Measurements from ENCODE around the gene CRHR1. TPM values are rescaled to one million over a fixed set of nuclear protein-coding genes. Genes with fewer than 3 reads are reported as not detected.

The CRHR1 gene
- total and polyA plus RNA-seq, 10 of the 15 experiments (the other 5 are each of a cell fraction or from before 2014, with no cell fraction given) = 0.08 TPM; not detected in 9

- no peak for ATAC-seq
- TF ChIP-seq GATAD2B (conservative IDR thresholded peaks at IDR 0.05; ENCODE audit: low read depth) (no peak), PAX5 (IDR thresholded peaks at IDR 0.05; ENCODE audit: borderline replicate concordance, low read depth, low read length) (no peak), LARP7 (IDR thresholded peaks at IDR 0.05) (no peak), SUPT20H (IDR thresholded peaks at IDR 0.05; ENCODE audit: borderline replicate concordance, control insufficient read depth, low read depth, low read length) (no peak), KLF5 (IDR thresholded peaks at IDR 0.05; ENCODE audit: partially characterized antibody) (no peak), TCF12 (IDR thresholded peaks at IDR 0.05; ENCODE audit: low read depth, low read length) (no peak), ZBTB33 (IDR thresholded peaks at IDR 0.05) (no peak), E2F8 (IDR thresholded peaks at IDR 0.05; ENCODE audit: low read depth, partially characterized antibody) (no peak), YY1 (IDR thresholded peaks at IDR 0.05; ENCODE audit: low read depth, low read length) (no peak), BCL11A (IDR thresholded peaks at IDR 0.05; ENCODE audit: low read depth, low read length) (no peak), SMC3 (IDR thresholded peaks at IDR 0.05; ENCODE audit: borderline replicate concordance, low read length) (no peak)
- TF ChIP-seq, protein P1, sequence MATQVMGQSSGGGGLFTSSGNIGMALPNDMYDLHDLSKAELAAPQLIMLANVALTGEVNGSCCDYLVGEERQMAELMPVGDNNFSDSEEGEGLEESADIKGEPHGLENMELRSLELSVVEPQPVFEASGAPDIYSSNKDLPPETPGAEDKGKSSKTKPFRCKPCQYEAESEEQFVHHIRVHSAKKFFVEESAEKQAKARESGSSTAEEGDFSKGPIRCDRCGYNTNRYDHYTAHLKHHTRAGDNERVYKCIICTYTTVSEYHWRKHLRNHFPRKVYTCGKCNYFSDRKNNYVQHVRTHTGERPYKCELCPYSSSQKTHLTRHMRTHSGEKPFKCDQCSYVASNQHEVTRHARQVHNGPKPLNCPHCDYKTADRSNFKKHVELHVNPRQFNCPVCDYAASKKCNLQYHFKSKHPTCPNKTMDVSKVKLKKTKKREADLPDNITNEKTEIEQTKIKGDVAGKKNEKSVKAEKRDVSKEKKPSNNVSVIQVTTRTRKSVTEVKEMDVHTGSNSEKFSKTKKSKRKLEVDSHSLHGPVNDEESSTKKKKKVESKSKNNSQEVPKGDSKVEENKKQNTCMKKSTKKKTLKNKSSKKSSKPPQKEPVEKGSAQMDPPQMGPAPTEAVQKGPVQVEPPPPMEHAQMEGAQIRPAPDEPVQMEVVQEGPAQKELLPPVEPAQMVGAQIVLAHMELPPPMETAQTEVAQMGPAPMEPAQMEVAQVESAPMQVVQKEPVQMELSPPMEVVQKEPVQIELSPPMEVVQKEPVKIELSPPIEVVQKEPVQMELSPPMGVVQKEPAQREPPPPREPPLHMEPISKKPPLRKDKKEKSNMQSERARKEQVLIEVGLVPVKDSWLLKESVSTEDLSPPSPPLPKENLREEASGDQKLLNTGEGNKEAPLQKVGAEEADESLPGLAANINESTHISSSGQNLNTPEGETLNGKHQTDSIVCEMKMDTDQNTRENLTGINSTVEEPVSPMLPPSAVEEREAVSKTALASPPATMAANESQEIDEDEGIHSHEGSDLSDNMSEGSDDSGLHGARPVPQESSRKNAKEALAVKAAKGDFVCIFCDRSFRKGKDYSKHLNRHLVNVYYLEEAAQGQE (IDR thresholded peaks at IDR 0.05; ENCODE audit: low read depth, low read length) = no peak
- ChIA-PET POLR2A (interaction anchor here (0.6 kb wide), 1 partner anchor 109 kb away, joined by 4 read pairs; no protein-coding TSS in a partner anchor), RAD21 (ENCODE audit: unreplicated experiment) (no interaction called here), CTCF (no interaction called here), SMC1A (ENCODE audit: uncharacterized antibody, unreplicated experiment) (no interaction called here)
- FAIRE-seq = no peak
- H3K4me3 ChIP-seq = no peak overlapping the region
- peaks cover 0 to 8% of the 10 kb centered on the region in 2 experiments; a peak in 2 of 4 replicates for H3K27me3 ChIP-seq (replicated peaks in 1 of 2; ENCODE audit: control insufficient read depth in 2 of 2, insufficient read depth in 2 of 2, low read length in 1 of 2)
- no peaks in the 10 kb centered on the region for H3K9me3 ChIP-seq (replicated peaks; ENCODE audit: control insufficient read depth, insufficient read depth, low read length)
- no peak overlapping the region for H2AFZ ChIP-seq (ENCODE audit: control insufficient read depth, low read depth, low read length)
- in situ Hi-C loops (cut with MboI) = no loop called here
- H3K4me2 ChIP-seq (ENCODE audit: control insufficient read depth, insufficient read depth) = no peak overlapping the region
- H3K79me2 ChIP-seq (ENCODE audit: control insufficient read depth, insufficient read depth, low read length) = no peaks in the 10 kb centered on the region
- no TSS peak for BruUV-seq (replicated peaks)
- DNase-seq (ENCODE audit: low read depth, low spot score) = no peak
- no peaks in the 10 kb centered on the region for H3K4me1 ChIP-seq (ENCODE audit: control insufficient read depth, insufficient read depth, low read length)
- H4K20me1 ChIP-seq (ENCODE audit: control insufficient read depth, insufficient read depth) = no peaks in the 10 kb centered on the region
- H3K27ac ChIP-seq (ENCODE audit: control insufficient read depth, insufficient read depth) = no peak overlapping the region
- no peak overlapping the region for H3K9ac ChIP-seq (ENCODE audit: control insufficient read depth, insufficient read depth, low read length)
- intact Hi-C loops (cut with micrococcal nuclease; ENCODE audit: unreplicated experiment) = no loop called here
- WGBS (ENCODE audit: insufficient coverage, insufficient replicate concordance, low lambda C conversion rate, missing lambda C conversion rate) = 0% methylated on average over 2 of the region's 2 CpGs
- H3K36me3 ChIP-seq (ENCODE audit: control insufficient read depth in 2 of 2, insufficient read depth in 2 of 2, low read length in 1 of 2) = no peaks in the 10 kb centered on the region
Observed at GRCh38 chr17:45800816-45801215, 16.7 kb downstream of the CRHR1 start.

All from GM12878 (cell line).